ENCODE measurements around the gene AKT3.

DNA sequence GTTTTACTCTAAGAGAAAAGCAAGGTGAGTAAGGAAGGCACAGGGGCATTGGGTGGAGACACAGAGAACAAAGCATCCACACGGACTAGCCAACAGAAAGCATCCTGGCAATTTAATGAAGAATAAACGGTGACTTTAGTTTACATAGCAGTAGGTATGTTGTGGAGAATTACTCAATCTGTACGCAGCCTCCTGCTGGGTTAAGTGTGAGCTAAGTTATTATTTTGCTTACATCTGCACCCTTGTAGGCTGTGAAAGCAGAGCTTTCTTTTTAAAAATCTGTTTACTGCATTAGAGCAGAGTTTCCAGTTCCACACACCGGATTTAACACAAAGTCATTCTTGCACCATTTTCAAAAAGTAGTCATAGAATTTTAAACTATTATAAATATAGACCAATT, 144.5 kb downstream of the AKT3 start:
- TF ChIP-seq, protein P1, sequence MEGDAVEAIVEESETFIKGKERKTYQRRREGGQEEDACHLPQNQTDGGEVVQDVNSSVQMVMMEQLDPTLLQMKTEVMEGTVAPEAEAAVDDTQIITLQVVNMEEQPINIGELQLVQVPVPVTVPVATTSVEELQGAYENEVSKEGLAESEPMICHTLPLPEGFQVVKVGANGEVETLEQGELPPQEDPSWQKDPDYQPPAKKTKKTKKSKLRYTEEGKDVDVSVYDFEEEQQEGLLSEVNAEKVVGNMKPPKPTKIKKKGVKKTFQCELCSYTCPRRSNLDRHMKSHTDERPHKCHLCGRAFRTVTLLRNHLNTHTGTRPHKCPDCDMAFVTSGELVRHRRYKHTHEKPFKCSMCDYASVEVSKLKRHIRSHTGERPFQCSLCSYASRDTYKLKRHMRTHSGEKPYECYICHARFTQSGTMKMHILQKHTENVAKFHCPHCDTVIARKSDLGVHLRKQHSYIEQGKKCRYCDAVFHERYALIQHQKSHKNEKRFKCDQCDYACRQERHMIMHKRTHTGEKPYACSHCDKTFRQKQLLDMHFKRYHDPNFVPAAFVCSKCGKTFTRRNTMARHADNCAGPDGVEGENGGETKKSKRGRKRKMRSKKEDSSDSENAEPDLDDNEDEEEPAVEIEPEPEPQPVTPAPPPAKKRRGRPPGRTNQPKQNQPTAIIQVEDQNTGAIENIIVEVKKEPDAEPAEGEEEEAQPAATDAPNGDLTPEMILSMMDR (IDR thresholded peaks at IDR 0.05; ENCODE audit: low read depth, low read length, poor library complexity, severe bottlenecking): no peak
- no peak for TF ChIP-seq EZH2phosphoT487 (IDR thresholded peaks at IDR 0.05; ENCODE audit: borderline replicate concordance, low read length)
